ENCODE measurements around the gene SLC35F3. TPM values are rescaled to one million over a fixed set of nuclear protein-coding genes. Genes with fewer than 3 reads are reported as not detected.
"Not testable (repeated sequence)": the region's sequence is repeated elsewhere in the genome, so short reads cannot be mapped to it uniquely, and the experiment has no call there.

The SLC35F3 gene
- total and polyA plus RNA-seq, 3 experiments from 2014 or later: 0.21 to 7.8 (median 6.9) TPM

DNA sequence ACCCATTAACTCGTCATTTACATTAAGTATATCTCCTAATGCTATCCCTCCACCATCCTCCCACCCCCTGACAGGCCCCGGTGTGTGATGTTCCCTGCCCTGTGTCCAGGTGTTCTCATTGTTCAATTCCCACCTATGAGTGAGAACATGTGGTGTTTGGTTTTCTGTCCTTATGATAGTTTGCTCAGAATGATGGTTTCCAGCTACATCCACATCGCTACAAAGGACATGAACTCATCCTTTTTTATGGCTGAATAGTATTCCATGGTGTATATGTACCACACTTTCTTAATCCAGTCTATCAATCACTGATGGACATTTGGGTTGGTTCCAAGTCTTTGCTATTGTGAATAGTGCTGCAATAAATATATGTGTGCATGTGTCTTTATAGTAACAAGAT, 217.2 kb downstream of the SLC35F3 start:
- H3K36me3 ChIP-seq (ENCODE audit: insufficient read depth, low read length); H3K27me3 ChIP-seq (ENCODE audit: insufficient read depth, low read length, poor library complexity, severe bottlenecking); H3K4me1 ChIP-seq (ENCODE audit: insufficient read depth, low read length); DNase-seq; H3K27ac Mint-ChIP-seq; H3K4me3 Mint-ChIP-seq; CTCF ChIA-PET; H3K9me3 Mint-ChIP-seq; H3K9me3 ChIP-seq (ENCODE audit: low read length); H3K4me3 ChIP-seq (ENCODE audit: low read length); H3K36me3 Mint-ChIP-seq; H3K4me1 Mint-ChIP-seq; H3K27ac ChIP-seq (ENCODE audit: low read depth, low read length); POLR2A ChIA-PET: not testable (repeated sequence)
- peaks cover 14 to 31% of the 10 kb centered on the region in 2 donors for H3K27me3 Mint-ChIP-seq

DNA sequence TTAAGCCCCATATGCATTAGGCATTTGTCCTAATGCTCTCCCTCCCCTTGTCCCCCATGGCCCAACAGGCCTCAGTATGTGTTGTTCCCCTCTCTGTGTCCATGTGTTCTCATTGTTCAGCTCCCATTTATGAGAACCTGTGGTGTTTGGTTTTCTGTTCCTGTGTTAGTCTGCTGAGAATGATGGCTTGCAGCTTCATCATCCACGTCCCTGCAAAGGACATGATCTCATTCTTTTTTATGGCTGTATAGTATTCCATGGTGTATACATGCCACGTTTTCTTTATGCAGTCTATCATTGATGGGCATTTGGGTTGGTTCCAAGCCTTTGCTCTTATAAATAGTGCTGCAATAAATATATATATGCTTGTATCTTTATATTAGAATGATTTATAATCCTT, 218.1 kb downstream of the SLC35F3 start:
- H3K27me3 ChIP-seq (ENCODE audit: insufficient read depth, low read length, poor library complexity, severe bottlenecking); H3K27ac ChIP-seq (ENCODE audit: low read depth, low read length); H3K36me3 ChIP-seq (ENCODE audit: insufficient read depth, low read length); H3K4me3 ChIP-seq (ENCODE audit: low read length); H3K4me1 ChIP-seq (ENCODE audit: insufficient read depth, low read length); DNase-seq; H3K4me1 Mint-ChIP-seq; H3K9me3 ChIP-seq (ENCODE audit: low read length); CTCF ChIA-PET; POLR2A ChIA-PET; H3K27ac Mint-ChIP-seq; H3K36me3 Mint-ChIP-seq; H3K4me3 Mint-ChIP-seq; H3K9me3 Mint-ChIP-seq: not testable (repeated sequence)
- peaks cover 14 to 36% of the 10 kb centered on the region in 2 donors for H3K27me3 Mint-ChIP-seq

GRCh38 chr1:234123867-234124266, 219.4 kb downstream of the SLC35F3 start:
- ChIA-PET CTCF (interaction anchor here (0.7 to 1.2 kb wide), 3 partner anchors 9 to 56 kb away, joined by 3 to 4 read pairs (median 3); no protein-coding TSS in a partner anchor), POLR2A (no interaction called here)
- Mint-ChIP-seq H3K36me3 (no peaks in the 10 kb centered on the region), H3K4me3 (no peak overlapping the region), H3K27ac (peak overlapping the region in 1 of 8 donors; percentile 21), H3K27me3 (peaks cover 14 to 36% of the 10 kb centered on the region in 2 donors), H3K9me3 (peaks cover 2 to 4% (median 2%) of the 10 kb centered on the region in 5 donors), H3K4me1 (peaks cover 0 to 1% (median 0%) of the 10 kb centered on the region in 3 donors)
- no peak for DNase-seq
- H3K36me3 ChIP-seq (ENCODE audit: insufficient read depth, low read length): no peaks in the 10 kb centered on the region
- no peaks in the 10 kb centered on the region for H3K9me3 ChIP-seq (ENCODE audit: low read length)
- H3K4me1 ChIP-seq (ENCODE audit: insufficient read depth, low read length): no peaks in the 10 kb centered on the region
- H3K4me3 ChIP-seq (ENCODE audit: low read length): no peak overlapping the region
- no peaks in the 10 kb centered on the region for H3K27me3 ChIP-seq (ENCODE audit: insufficient read depth, low read length, poor library complexity, severe bottlenecking)
- H3K27ac ChIP-seq (ENCODE audit: low read depth, low read length): no peak overlapping the region

DNA sequence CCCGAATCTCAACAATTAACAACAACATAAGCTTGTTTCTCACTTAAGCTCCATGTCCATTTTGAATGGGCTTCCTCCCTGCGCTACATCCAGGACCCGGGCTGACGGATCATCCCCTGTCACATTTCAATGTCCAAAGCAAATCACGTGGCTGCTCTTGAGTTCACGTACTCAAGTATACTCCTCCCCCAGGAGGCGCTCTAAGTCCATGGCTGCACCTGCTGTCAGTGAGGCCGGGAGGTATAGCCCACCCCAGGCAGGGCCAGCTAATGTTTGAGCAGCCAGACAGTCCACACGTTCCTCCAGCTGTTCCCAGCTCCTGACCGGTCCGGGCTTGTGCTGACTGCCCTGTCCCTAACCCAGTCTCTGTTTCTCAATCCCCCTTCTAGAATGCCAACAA, 220.8 kb downstream of the SLC35F3 start:
- Histone ChIP-seq H3K36me3 (ENCODE audit: insufficient read depth, low read length) (no peaks in the 10 kb centered on the region), H3K4me1 (ENCODE audit: insufficient read depth, low read length) (no peaks in the 10 kb centered on the region), H3K27ac (ENCODE audit: low read depth, low read length) (no peak overlapping the region), H3K27me3 (ENCODE audit: insufficient read depth, low read length, poor library complexity, severe bottlenecking) (no peaks in the 10 kb centered on the region), H3K9me3 (ENCODE audit: low read length) (no peaks in the 10 kb centered on the region), H3K4me3 (ENCODE audit: low read length) (no peak overlapping the region)
- Mint-ChIP-seq H3K27me3 (peaks cover 14 to 43% of the 10 kb centered on the region in 2 donors), H3K4me1 (peaks cover 0 to 1% (median 0%) of the 10 kb centered on the region in 3 donors), H3K27ac (no peak overlapping the region), H3K36me3 (no peaks in the 10 kb centered on the region), H3K4me3 (no peak overlapping the region), H3K9me3 (peaks cover 2 to 4% (median 2%) of the 10 kb centered on the region in 5 donors)
- no peak for DNase-seq
- ChIA-PET CTCF (interaction anchor here (1.1 kb wide), 1 partner anchor 10 kb away, joined by 4 read pairs; no protein-coding TSS in a partner anchor), POLR2A (no interaction called here)

GRCh38 chr1:234125714-234126113, 221.2 kb downstream of the SLC35F3 start:
- Histone ChIP-seq H3K36me3 (ENCODE audit: insufficient read depth, low read length) (no peaks in the 10 kb centered on the region), H3K9me3 (ENCODE audit: low read length) (no peaks in the 10 kb centered on the region), H3K4me3 (ENCODE audit: low read length) (no peak overlapping the region), H3K4me1 (ENCODE audit: insufficient read depth, low read length) (no peaks in the 10 kb centered on the region), H3K27me3 (ENCODE audit: insufficient read depth, low read length, poor library complexity, severe bottlenecking) (no peaks in the 10 kb centered on the region), H3K27ac (ENCODE audit: low read depth, low read length) (no peak overlapping the region)
- H3K4me1 Mint-ChIP-seq: peaks cover 0 to 1% (median 0%) of the 10 kb centered on the region in 3 donors
- no peaks in the 10 kb centered on the region for H3K36me3 Mint-ChIP-seq
- H3K27ac Mint-ChIP-seq: no peak overlapping the region
- H3K9me3 Mint-ChIP-seq: peaks cover 2 to 4% (median 2%) of the 10 kb centered on the region in 5 donors
- ChIA-PET CTCF (no interaction called here), POLR2A (no interaction called here)
- H3K4me3 Mint-ChIP-seq: no peak overlapping the region
- no peak for DNase-seq
- H3K27me3 Mint-ChIP-seq: peaks cover 14 to 43% of the 10 kb centered on the region in 2 donors

- H3K4me1 Mint-ChIP-seq: peaks cover 0 to 1% (median 0%) of the 10 kb centered on the region in 3 donors
- POLR2A ChIA-PET: no interaction called here
- peaks cover 14 to 40% of the 10 kb centered on the region in 2 donors for H3K27me3 Mint-ChIP-seq
- Histone ChIP-seq H3K9me3 (ENCODE audit: low read length) (no peaks in the 10 kb centered on the region), H3K27me3 (ENCODE audit: insufficient read depth, low read length, poor library complexity, severe bottlenecking) (no peaks in the 10 kb centered on the region), H3K36me3 (ENCODE audit: insufficient read depth, low read length) (no peaks in the 10 kb centered on the region), H3K4me3 (ENCODE audit: low read length) (no peak overlapping the region), H3K27ac (ENCODE audit: low read depth, low read length) (no peak overlapping the region), H3K4me1 (ENCODE audit: insufficient read depth, low read length) (no peaks in the 10 kb centered on the region)
- H3K4me3 Mint-ChIP-seq: no peak overlapping the region
- peaks cover 2 to 4% (median 2%) of the 10 kb centered on the region in 5 donors for H3K9me3 Mint-ChIP-seq
- CTCF ChIA-PET: no interaction called here
- no peak overlapping the region for H3K27ac Mint-ChIP-seq
- DNase-seq: no peak
- no peaks in the 10 kb centered on the region for H3K36me3 Mint-ChIP-seq
Measured at GRCh38 chr1:234127026-234127671, 222.7 kb downstream of the SLC35F3 start.

GRCh38 chr1:234132795-234133194, 228.3 kb downstream of the SLC35F3 start:
- no peaks in the 10 kb centered on the region for H3K27me3 ChIP-seq (ENCODE audit: insufficient read depth, low read length, poor library complexity, severe bottlenecking)
- no peak for DNase-seq
- no peaks in the 10 kb centered on the region for H3K36me3 ChIP-seq (ENCODE audit: insufficient read depth, low read length)
- H3K27me3 Mint-ChIP-seq: peaks cover 2 to 12% of the 10 kb centered on the region in 2 donors
- ChIA-PET POLR2A (no interaction called here), CTCF (no interaction called here)
- H3K9me3 Mint-ChIP-seq: no peaks in the 10 kb centered on the region
- H3K4me1 Mint-ChIP-seq: no peaks in the 10 kb centered on the region
- H3K4me1 ChIP-seq (ENCODE audit: insufficient read depth, low read length): no peaks in the 10 kb centered on the region
- no peaks in the 10 kb centered on the region for H3K9me3 ChIP-seq (ENCODE audit: low read length)
- no peak overlapping the region for H3K27ac ChIP-seq (ENCODE audit: low read depth, low read length)
- H3K36me3 Mint-ChIP-seq: no peaks in the 10 kb centered on the region
- no peak overlapping the region for H3K4me3 Mint-ChIP-seq
- no peak overlapping the region for H3K4me3 ChIP-seq (ENCODE audit: low read length)
- H3K27ac Mint-ChIP-seq: no peak overlapping the region

DNA sequence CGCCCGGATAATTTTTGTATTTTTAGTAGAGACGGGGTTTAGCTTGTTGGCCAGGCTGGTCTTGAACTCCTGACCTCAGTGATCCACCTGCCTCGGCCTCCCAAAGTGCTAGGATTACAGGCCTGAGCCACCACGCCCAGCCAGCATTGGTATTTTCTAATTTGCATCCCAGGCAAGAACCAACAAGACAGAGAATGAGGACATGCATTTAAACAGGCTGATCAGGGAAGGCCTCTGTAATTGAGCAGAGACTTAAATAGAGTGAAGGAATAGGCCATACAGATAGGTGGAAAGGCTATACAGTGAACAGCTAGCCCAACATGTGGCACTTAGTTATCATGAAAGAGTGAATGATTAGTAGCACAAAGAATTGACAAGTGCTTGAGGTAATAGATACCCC, 230.4 kb downstream of the SLC35F3 start:
- H3K36me3 Mint-ChIP-seq: no peaks in the 10 kb centered on the region
- no peaks in the 10 kb centered on the region for H3K27me3 ChIP-seq (ENCODE audit: insufficient read depth, low read length, poor library complexity, severe bottlenecking)
- H3K4me3 Mint-ChIP-seq: no peak overlapping the region
- H3K9me3 Mint-ChIP-seq: no peaks in the 10 kb centered on the region
- H3K27me3 Mint-ChIP-seq: peaks cover 2 to 11% of the 10 kb centered on the region in 2 donors
- no peak for DNase-seq
- peak overlapping the region in 1 of 8 donors; percentile 4 for H3K27ac Mint-ChIP-seq
- ChIA-PET POLR2A (no interaction called here), CTCF (no interaction called here)
- H3K4me1 Mint-ChIP-seq: no peaks in the 10 kb centered on the region
- H3K4me3 ChIP-seq (ENCODE audit: low read length): no peak overlapping the region
- H3K4me1 ChIP-seq (ENCODE audit: insufficient read depth, low read length): no peaks in the 10 kb centered on the region
- H3K9me3 ChIP-seq (ENCODE audit: low read length): no peaks in the 10 kb centered on the region
- no peaks in the 10 kb centered on the region for H3K36me3 ChIP-seq (ENCODE audit: insufficient read depth, low read length)
- H3K27ac ChIP-seq (ENCODE audit: low read depth, low read length): no peak overlapping the region
